HG03575 (cell line): ENCODE results near the gene AGPAT2.
"Not testable (repeated sequence)": the region's sequence is repeated elsewhere in the genome, so short reads cannot be mapped to it uniquely, and the experiment has no call there.

Experiments
- ATAC-seq: cut with Tn5 transposase; IDR thresholded peaks from one replicate; pipeline ENCODE4 v1.9.1; 2021; ENCODE audit not compliant: unreplicated experiment, insufficient number of reproducible peaks, low FRiP score; ENCODE audit errors: extremely low read depth

Gene AGPAT2

GRCh38 chr9:136705564-136705963 is 18.3 kb upstream of the AGPAT2 start:
- no peak for ATAC-seq

GRCh38 chr9:136704741-136705140 is 17.5 kb upstream of the AGPAT2 start:
- not testable (repeated sequence) for ATAC-seq

GRCh38 chr9:136703276-136703860 is 16.1 kb upstream of the AGPAT2 start:
- ATAC-seq, result no peak

DNA sequence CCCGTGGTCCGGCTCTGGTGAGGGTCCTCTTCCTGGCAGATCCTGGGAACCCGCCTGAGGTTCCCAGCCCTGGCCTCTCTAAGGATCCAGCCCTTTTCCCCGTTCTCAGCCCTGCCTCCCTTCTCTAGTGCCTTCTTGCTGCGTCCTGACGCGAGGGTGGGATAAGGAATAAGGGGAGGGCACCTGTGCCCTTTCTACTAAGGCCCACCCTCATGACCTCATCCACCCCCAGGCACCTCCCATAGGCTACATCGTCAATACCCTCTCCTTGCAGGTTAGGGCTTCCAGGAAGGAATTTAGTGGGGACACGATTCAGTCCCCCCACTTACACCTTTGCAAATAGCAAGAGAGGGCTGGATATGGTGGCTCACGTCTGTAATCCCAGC is 14.4 kb upstream of the AGPAT2 start:
- ATAC-seq, result no peak

DNA sequence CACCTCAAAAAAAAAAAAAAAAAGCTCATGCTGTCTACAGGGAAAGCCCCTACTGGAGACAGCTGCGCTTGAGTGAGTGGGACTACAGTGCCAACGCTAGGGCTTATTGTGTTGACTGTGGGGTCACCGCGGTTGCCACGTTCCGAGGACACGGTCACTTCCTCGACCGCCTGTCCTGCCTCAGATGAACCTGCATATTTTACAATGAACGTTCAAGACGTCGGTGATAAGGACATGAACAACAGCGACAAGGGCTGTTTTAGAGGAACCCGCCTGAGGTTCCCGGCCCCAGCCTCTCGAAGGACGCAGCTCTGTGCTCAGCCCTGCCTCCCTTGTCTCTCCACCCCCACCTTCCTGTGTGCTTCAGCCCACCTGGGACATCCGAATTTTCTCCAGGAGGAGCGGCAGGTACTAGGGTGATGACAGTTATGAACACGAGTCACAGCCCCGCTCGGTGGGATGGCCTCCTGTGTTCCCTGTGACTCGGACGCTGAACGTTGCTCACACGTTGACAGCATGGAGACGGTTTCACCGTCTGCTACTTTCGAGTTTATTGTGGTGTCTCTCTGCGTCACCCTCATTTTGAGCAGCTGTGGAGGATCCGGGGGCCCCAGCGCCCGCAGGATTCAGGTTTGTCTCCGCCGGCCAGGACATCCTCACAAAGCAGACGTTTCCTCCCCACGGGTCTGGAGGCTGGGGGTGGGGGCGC is 13.9 kb upstream of the AGPAT2 start:
- ATAC-seq, result no peak

DNA sequence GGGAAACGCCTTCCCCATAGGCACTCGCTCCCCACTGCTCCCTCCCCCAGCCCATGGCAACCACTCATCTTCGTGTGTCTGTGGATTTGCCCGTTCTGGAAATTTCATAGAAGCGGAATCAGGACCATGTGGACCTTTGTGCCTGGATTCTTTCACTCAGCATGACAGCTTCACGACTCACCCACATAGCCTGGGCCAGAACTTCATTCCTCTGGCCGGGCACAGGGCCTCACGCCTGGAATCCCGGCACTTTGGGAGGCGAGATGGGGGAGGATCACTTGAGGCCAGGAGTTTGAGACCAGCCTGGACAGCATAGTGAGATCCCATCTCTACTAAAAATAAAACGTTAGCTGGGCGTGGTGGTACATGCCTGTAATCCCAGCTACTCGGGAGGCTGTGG is 13.0 kb upstream of the AGPAT2 start:
- ATAC-seq, result no peak

GRCh38 chr9:136698635-136699246 is 11.5 kb upstream of the AGPAT2 start:
- no peak for ATAC-seq

- ATAC-seq, result no peak
These were observed 10.7 kb upstream of the AGPAT2 start for GRCh38 chr9:136697821-136698526.

- no peak for ATAC-seq
These were observed 10.0 kb upstream of the AGPAT2 start for GRCh38 chr9:136697146-136697820.

GRCh38 chr9:136696502-136696901 is 9.2 kb upstream of the AGPAT2 start:
- ATAC-seq, result no peak

- ATAC-seq, result no peak
These were observed 8.7 kb upstream of the AGPAT2 start for GRCh38 chr9:136695955-136696354.

- no peak for ATAC-seq
These were observed 8.2 kb upstream of the AGPAT2 start for GRCh38 chr9:136695435-136695895.

GRCh38 chr9:136694872-136695247 is 7.6 kb upstream of the AGPAT2 start:
- ATAC-seq, result no peak

DNA sequence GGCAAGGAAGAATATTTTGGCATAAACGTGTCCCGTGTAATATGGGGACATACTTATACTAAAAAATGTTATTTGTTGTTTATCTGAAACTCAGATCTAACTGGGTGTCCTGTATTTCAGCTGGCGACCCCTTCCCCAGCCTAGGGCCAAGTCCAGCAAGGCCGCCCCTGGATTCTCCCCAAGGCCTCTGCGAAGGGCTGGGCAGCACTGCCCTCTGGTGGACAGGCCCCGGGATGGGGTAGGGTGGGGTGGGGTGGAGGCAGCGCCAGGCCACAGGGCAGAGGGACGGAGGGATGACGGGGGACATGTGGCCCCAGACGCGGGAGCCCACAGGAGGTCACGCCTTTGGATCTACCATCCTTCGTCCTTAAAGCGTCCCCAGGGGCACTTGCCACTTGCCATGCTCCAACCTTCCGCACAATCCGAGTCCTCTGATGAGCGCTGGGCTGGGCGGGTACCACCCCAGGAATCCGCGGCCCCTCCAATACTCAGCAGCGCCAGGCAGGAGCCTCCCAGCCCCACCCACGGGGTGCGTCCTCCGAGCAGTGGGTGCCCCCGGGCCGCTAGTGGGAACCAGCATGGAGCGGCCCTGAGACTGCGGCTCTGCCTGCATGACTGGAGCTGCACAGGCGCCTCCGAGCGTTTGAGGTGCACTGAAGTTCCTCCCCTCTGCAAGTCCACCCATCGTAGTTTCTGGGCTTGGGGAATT is 7.1 kb upstream of the AGPAT2 start:
- ATAC-seq, result no peak

DNA sequence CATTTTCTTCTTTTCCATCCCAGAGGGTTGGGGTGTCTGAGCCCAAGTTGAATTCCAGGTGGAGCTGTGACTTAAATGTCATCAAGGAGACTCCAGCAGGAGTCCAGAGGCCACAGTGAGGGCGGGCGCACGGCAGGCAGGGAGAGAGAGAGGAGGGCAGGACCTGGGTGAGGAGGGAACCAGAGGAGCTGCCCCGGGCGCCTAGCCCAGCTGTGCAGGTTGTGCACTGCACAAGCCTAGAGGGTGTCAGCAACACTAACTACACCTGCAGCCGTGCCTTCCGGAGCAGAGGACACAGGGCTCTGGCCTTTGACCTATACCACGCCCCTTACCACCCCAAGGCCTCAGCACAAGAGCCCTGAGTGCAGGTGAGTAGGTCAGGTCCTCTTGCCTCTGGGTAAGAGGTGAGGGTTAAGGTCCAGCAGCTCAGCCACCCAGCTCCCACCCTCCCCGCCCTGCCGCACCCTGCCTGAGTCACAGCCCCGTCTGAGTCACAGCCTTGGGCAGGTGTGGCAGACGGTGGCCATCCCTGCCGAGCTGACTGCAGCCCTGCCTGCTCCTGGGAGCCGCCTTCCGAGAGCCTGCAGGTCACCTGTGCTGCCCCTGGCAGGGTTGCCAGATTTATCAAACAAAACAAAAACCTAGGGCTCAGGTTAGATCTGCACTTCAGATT is 6.4 kb upstream of the AGPAT2 start:
- no peak for ATAC-seq

DNA sequence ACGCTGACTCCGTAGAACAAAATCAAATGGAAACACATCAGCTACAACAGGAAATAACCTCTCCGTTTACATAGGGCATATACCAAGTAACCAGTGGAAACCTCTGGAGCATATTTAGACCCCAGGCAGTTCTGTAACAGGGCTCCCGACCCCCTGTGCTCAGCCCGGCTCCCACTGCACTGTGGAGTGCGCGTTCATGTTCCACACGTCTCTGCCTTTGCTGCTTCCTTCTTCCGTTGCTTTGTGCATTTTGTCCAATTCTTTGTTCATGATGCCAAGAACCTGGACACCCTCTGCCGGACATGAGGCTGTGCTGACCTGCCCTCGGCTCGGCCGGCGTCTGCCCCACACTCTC is 5.9 kb upstream of the AGPAT2 start:
- no peak for ATAC-seq

GRCh38 chr9:136692185-136693134 is 5.2 kb upstream of the AGPAT2 start:
- ATAC-seq, result no peak
